HEK293T (cell line): Measurements from ENCODE around the gene RPL13A.

ENCODE experiments used
- FOXA1 ChIP-seq: fragments of 450-650 bp; IDR thresholded peaks from 2 replicates; pipeline ENCODE4 v1.6.1; 2016; ENCODE audit warnings: mild to moderate bottlenecking
- LEF1 ChIP-seq: fragments of 450-650 bp; IDR thresholded peaks from 2 replicates; pipeline ENCODE4 v1.6.1; 2017; ENCODE audit warnings: mild to moderate bottlenecking, borderline replicate concordance
- SP1 ChIP-seq: fragments of 450-650 bp; IDR thresholded peaks from 2 replicates; pipeline ENCODE4 v1.6.1; 2017
- SUZ12 ChIP-seq: fragments of 450-650 bp; IDR thresholded peaks from 2 replicates; pipeline ENCODE4 v1.6.1; 2016; ENCODE audit warnings: mild to moderate bottlenecking

- TF ChIP-seq FOXA1 = no peak
- TF ChIP-seq SP1 = no peak
- TF ChIP-seq LEF1 = no peak
- TF ChIP-seq SUZ12 = no peak
These were observed 9.8 kb downstream of the RPL13A start for GRCh38 chr19:49497047-49497788.
